ENCODE results near the gene PDCD1.

Gene PDCD1

GRCh38 chr2:241812730-241813643 lies 45.7 kb downstream of the PDCD1 start:
- no peak for TF ChIP-seq CTCF (IDR thresholded peaks at IDR 0.05; ENCODE audit: insufficient read depth, low read length, poor library complexity, severe bottlenecking)
- H3K36me3 ChIP-seq (ENCODE audit: control insufficient read depth, insufficient read depth, low read length), result no peaks in the 10 kb centered on the region
- no peak overlapping the region for H3K4me3 ChIP-seq (replicated peaks; ENCODE audit: low read depth, low read length)
- H3K27me3 ChIP-seq (replicated peaks; ENCODE audit: control insufficient read depth, insufficient read depth, low read length), result no peaks in the 10 kb centered on the region; the same call in 1 of the 2 replicates
- no peak for DNase-seq (ENCODE audit: extremely low read depth, insufficient read length)

DNA sequence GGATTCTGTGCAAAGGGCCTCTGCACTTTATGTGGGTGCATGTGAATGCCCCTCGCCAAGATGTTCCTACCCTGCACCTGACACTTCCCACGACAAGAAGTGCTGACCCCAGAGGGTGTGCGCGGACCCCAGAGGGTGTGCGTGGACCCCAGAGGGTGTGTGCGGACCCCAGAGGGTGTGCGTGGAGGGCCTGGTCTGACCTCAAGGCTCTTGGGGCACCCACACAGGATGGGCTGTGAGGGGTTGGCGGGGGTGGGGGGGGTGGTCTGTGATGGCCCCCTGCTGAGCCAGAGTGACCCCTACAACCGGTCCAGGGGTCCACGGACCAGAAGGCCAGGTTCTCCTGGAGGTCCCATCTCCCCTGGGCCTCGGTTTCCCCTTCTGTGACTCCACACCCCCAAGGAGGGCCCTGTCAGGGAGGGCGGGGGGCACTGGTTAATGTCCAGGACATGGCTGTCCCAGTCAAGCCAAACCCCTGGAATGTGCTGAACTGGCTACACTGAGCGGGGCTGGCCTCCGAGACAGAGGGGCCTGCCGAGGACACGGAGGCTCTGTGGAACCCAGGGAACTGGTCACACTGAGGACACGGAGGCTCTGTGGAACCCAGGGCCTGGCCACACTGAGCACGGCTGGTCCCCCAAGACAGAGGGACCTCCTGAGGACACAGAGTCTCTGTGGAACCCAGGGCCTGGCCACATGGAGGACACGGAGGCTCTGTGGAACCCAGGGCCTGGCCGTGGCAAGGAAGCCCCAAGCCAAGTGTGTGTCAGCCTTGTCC lies 46.6 kb downstream of the PDCD1 start:
- H3K36me3 ChIP-seq (ENCODE audit: control insufficient read depth, insufficient read depth, low read length), result no peaks in the 10 kb centered on the region
- no peak for DNase-seq (ENCODE audit: extremely low read depth, insufficient read length)
- H3K4me3 ChIP-seq (replicated peaks; ENCODE audit: low read depth, low read length), result no peak overlapping the region
- TF ChIP-seq CTCF (IDR thresholded peaks at IDR 0.05; ENCODE audit: insufficient read depth, low read length, poor library complexity, severe bottlenecking), result no peak
- H3K27me3 ChIP-seq (replicated peaks; ENCODE audit: control insufficient read depth, insufficient read depth, low read length), result no peaks in the 10 kb centered on the region; the same call in 1 of the 2 replicates

DNA sequence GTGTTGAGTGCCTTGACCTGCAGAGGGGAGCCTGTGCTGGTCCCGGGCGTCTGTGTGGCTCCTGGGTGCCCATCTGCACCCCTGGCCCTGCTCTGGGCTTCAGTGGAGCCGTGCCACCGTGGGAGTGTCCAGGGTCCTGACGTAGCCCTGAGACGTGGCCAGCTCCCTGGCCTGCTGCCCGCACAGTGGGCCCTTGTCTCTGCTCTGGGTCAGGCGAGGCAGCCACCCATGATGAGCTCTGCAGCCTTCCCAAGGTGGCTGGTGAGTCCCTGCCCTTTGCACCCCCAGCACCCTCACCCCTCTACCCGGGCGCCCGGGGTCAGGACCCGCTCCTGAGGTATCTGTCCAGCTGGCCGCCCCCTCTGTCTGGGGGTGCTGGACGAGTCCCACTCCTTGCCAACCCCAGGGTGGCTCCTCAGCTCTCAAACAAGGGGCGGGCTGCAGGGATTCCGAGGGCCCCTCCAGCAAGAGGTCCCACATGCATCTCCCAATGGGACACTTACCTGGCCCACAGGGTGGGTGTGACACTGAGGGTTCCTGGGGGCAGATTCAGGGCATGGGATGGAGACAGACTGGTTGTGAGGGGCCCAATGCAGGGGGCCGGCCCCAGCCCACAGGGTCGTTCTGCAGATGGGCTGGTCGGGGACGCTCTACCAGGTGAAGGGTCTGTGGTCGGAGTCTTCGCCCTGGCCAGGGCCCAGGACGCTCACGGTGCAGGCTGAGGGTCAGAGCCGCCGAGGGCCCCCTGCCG lies 47.3 kb downstream of the PDCD1 start:
- no peak for DNase-seq (ENCODE audit: extremely low read depth, insufficient read length)
- Histone ChIP-seq H3K36me3 (ENCODE audit: control insufficient read depth, insufficient read depth, low read length) (no peaks in the 10 kb centered on the region), H3K27me3 (replicated peaks; ENCODE audit: control insufficient read depth, insufficient read depth, low read length) (no peaks in the 10 kb centered on the region; the same call in 1 of the 2 replicates), H3K4me3 (replicated peaks; ENCODE audit: low read depth, low read length) (no peak overlapping the region)
- TF ChIP-seq CTCF (IDR thresholded peaks at IDR 0.05; ENCODE audit: insufficient read depth, low read length, poor library complexity, severe bottlenecking), result no peak

GRCh38 chr2:241810307-241811200 lies 48.1 kb downstream of the PDCD1 start:
- no peak for DNase-seq (ENCODE audit: extremely low read depth, insufficient read length)
- TF ChIP-seq CTCF (IDR thresholded peaks at IDR 0.05; ENCODE audit: insufficient read depth, low read length, poor library complexity, severe bottlenecking), result no peak
- H3K4me3 ChIP-seq (replicated peaks; ENCODE audit: low read depth, low read length), result no peak overlapping the region
- H3K27me3 ChIP-seq (replicated peaks; ENCODE audit: control insufficient read depth, insufficient read depth, low read length), result no peaks in the 10 kb centered on the region; the same call in 1 of the 2 replicates
- no peaks in the 10 kb centered on the region for H3K36me3 ChIP-seq (ENCODE audit: control insufficient read depth, insufficient read depth, low read length)

All from GM06990 (cell line).